NCI-H146 treated with DMSO at 0.1 percent for 48 hours (cell line): ENCODE results near the gene DOCK1.
A peak's percentile ranks its signal among the peaks of the same experiment; 100 is the strongest.

Experiments
- DNase-seq: peaks from one replicate; lab custom pipeline; 2025; ENCODE audit not compliant: unreplicated experiment; lab: John Stamatoyannopoulos, UW

The DOCK1 gene

DNA sequence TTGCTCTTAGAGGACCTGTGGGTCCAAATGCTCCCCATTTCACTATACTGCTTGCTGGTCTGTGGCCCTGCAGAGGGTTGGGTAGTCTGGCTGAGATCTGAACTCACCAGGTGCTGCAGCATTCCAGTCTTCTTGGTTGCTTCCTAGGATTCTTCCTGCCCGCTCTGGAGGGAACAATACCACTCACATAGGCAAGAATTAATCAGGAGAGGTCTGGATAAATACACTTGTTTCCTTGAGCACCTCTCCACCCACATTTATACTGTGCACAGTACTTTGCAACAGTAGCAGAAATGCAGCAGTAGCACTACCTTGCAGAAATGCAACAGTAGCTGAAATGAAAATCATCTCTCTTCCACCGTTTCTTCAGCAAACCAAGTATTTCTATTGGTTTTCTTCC lies 165.9 kb downstream of the DOCK1 start:
- DNase-seq = no peak

- DNase-seq = no peak
Observed at GRCh38 chr10:127073666-127074065, 168.4 kb downstream of the DOCK1 start.

- no peak for DNase-seq
Observed at GRCh38 chr10:127079392-127079791, 174.2 kb downstream of the DOCK1 start.

DNA sequence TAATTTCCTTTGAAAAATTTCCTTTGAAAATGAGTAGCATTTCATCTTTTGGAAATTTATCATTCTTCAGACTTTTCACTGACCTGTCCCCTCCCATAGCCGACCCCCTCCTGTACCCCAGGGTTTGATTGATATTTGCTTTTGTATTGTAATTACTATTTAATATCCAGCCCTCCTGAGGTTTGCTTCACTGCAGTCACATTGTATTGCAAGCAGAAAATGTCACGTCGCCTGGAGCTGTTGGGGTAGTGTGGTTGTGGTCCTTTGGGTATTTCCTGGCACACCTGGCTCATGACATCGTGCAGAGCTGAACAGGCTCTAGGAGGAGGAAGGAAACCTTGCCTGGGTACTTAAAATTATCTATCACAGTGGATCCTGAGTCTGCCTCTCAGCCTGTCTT lies 175.1 kb downstream of the DOCK1 start:
- DNase-seq = peak; percentile 54

DNA sequence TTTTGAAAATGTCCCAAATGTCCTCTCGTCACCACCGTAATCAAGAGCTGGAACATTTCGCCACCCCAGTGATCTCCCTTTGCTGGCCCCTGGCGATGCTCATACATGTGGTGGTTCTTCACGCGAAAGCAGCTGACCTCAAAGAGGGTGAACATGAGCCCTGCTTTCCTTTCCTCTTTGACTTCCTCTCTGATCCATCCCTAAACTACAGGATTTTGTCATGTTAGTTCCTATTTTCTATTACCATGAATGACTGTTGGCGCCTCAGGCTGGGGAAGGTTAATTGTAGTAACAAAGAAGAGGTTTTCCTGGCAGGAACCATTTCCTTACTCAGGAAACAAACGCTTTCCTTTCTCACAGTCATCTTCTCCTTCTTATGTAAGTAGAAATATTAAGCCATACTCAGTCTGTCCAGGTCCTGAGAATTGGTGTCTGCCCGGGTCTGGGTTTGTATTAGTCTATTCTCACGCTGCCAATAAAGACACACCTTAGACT lies 176.7 kb downstream of the DOCK1 start:
- no peak for DNase-seq

DNA sequence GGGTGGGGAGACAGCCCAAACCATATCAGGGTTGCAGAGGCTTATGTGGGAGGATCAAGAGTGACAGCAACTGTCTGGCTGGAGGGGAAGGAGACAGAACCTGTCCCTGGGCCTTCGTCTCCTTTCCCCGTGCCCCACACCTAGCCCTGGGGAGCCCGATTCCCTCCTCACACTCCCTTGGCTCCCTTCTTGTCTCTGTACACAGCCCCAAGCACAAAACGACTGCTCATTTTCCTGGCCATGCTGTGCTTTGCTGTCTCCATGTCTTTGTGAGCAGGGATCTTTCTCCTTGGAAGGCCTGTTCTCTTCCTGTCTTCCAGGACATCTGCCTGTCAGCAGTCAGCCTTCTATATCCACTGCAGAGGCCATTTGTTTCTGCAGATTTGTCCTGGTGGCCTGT lies 177.4 kb downstream of the DOCK1 start:
- no peak for DNase-seq

- DNase-seq = no peak
Observed at GRCh38 chr10:127085957-127086356, 180.7 kb downstream of the DOCK1 start.

DNA sequence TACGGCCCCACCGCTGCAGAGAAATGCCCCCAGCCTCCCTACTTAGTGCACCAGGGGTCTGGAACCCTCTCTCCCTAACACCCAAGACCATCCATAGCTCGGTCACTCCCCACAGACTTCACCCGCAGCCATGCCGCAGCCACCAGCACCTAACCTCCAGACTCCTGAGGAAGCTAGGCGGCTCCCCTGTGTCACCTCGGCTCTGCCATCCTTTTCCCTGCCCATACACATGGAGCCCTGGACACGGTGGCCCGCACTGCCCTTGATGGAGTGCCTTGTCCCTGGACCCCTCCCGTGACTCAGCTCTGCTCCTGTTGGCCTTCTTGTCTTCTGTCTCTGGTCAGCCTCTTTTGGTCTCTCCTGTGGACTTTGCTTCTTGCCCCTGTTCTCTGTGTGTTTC lies 183.7 kb downstream of the DOCK1 start:
- no peak for DNase-seq

GRCh38 chr10:127089446-127089845 lies 184.2 kb downstream of the DOCK1 start:
- no peak for DNase-seq

GRCh38 chr10:127090138-127090537 lies 184.9 kb downstream of the DOCK1 start:
- peak; percentile 87 for DNase-seq

GRCh38 chr10:127091354-127091753 lies 186.1 kb downstream of the DOCK1 start:
- DNase-seq = no peak

DNA sequence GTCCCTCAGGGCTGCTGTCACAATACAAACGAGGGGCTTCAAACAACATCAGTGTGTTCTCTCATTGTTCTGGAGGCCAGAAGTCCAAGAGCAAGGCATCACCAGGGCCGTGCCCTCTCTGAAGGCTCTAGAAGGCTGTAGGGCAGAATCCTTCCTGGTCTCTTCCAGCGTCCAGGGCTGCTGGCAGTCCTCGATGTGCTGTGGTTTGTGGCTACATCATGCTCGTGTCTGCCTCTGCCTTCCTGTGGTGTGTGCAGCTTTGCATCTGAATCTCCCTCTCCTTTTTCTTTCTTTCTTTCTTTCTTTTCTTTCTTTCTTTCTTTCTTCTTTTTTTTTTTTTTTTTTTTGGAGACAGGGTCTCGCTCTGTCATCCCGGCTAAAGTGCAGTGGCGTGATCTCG lies 187.7 kb downstream of the DOCK1 start:
- DNase-seq = no peak

DNA sequence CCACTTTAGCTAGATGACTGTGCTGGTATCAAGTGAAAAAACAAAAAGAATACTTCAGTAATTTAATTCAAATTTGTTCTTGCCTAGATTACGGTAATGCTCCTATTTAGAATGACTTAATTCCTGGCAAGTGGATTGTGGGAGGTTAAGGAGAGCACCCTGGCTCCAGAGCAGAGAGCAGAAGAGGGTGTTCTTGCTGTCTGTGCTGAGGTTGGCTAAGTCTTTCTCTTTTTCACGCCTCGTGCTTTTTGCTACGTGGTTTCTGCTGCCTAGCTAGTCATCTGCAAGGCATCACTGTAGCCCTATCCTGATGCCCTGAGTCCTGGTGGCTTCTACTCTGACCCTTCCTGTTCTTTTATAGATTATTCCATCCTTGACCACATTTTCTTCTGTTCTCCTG lies 189.8 kb downstream of the DOCK1 start:
- no peak for DNase-seq

GRCh38 chr10:127100983-127101615 lies 195.9 kb downstream of the DOCK1 start:
- no peak for DNase-seq

GRCh38 chr10:127102176-127102575 lies 196.9 kb downstream of the DOCK1 start:
- DNase-seq = no peak

GRCh38 chr10:127115100-127115499 lies 209.9 kb downstream of the DOCK1 start:
- DNase-seq = no peak

DNA sequence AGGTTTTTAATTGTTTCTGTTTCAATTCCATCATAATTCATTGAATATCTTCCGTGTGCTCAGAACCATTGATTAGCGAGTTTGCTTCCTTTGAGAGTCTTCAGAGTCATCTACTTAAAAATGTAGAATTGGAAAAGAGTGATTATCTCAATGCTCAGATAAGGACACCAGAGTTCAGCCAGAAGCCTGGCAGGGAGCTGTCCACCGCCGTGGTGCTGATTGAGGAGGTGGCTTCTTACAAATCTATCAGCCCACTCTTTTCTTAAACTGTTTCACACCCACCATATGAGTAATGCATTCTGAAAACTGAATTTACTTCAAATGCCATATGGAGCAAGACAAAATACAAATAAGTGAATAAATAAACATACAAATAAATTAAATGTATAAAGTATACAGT lies 211.9 kb downstream of the DOCK1 start:
- no peak for DNase-seq

DNA sequence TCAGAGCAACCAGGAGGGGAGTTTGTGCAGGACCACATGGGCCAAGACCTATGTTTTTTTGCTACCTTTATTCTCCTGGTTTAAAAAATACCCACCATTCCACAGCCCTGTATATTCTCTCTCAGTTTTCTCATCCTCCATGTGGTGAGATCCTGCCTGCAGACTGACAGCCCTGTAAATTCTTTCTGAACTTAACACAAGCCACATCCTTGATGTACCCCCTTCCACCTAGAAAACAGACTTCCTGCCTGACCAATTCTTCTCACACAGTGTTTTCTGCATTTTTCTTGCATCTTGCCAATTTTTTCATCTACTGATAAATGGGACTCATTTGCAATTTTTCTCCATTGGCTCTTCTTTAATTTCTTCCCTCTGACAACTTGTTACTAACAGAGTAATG lies 212.8 kb downstream of the DOCK1 start:
- no peak for DNase-seq

GRCh38 chr10:127119936-127120335 lies 214.7 kb downstream of the DOCK1 start:
- DNase-seq = no peak

DNA sequence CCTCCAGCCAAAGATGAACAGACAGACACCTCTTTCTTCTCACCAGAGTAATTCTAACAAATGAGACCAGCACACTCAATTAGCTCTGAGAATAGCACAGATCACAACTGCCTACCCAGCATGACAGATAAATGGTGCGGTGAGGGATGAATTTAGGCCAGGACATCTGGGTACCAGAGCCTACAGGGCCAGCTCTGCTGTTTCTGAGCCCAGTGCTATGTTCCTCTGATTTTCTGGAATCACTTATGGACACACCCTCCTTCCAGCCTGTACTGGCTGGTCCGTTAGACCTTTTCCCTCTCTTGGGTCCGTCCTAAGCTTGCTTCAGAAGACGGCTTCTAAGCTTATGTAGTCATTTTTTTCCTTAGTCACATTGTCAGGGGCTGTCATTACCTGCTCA lies 217.6 kb downstream of the DOCK1 start:
- DNase-seq = no peak

DNA sequence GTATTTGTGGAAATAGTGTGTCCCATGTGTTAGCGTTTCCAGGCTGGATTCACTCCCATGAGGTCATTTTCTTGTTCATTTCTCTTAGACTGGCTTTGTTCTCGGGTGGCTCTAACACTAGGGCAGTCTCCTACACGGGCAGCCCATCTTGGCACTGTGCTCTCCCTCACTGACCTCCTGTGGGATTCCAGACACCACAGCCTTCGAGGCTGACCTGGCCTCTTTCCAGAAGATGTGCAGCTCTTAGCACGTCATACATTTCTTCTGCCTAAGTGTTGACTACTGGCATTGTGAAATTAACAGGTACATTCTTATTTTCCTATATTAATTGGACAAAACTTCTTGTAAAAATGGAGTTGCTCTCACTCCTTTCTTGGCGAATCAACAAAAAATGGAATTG lies 218.4 kb downstream of the DOCK1 start:
- no peak for DNase-seq

DNA sequence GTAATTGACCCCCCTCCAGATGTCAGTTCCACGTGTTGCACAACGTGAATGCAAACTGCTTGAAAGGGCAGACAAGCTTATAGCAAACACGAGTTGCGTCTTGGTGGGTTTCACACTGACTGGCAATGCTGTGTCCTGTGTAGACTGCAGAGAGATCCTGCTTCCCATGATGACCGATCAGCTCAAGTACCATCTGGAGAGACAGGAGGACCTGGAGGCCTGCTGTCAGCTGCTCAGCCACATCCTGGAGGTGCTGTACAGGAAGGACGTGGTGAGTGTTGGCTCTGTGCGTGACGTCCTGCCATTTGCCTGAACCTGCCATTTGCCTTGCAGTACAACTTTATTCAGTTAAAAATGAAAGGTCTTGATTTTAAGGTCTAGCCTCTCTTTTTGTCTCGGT lies 220.1 kb downstream of the DOCK1 start:
- DNase-seq = no peak

DNA sequence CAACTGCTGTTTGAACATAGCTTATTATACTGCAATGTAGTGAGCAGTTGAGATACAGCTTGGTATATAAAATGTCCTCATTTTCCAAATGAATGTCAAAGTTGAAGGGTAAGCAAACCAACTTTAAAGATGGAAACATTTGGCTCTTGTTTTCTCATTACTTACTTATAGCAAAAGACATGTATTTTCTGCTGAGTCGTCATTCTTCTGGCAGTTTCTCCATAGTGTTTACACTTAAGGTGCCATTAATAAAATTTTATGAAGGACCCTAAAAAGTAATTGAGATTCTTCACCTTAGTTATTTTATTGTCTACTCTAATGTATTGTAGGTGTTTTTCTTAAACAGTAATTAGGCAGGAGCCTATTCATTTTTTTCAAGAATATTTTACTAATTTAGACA lies 222.6 kb downstream of the DOCK1 start:
- DNase-seq = no peak
